ENCODE data around the gene SH3PXD2A.

SH3PXD2A gene

DNA sequence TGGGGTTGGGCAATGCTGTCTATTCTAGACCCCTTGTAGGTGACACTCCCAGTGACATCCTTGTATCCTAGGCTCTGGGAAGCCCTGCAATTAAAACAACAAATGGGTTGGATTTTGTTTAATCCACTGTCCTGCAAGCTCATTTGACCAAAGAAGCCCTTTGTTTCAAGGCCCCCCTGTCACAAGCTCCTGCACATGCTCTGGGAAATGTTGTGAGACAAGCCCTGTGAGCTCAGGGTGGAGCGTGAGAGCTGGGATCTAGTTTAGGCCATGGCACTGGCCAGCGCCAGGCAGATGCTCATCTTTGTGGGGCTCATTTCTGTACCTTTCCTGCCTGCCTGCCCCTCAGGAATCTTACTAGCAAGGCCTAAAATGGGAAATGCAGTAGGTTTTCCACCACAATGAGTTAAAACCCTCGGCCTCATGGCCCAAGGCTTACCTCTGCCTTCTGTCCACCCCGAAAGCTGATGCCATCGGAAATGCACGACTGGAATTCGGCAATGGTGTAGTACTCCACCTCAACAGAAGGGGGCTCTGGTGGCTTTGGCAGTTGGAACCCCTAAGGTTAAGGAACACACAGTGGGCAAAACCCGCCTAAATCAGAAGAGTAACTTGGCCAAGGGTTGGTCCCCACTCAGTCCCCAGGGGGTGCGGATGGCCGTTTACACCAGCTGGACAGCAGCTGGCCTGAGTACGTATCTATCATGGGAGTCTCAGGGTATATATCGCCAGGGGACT is 249.8 kb downstream of the SH3PXD2A start:
- DNase-seq (ENCODE audit: low read depth in 2 of 2): no peak

DNA sequence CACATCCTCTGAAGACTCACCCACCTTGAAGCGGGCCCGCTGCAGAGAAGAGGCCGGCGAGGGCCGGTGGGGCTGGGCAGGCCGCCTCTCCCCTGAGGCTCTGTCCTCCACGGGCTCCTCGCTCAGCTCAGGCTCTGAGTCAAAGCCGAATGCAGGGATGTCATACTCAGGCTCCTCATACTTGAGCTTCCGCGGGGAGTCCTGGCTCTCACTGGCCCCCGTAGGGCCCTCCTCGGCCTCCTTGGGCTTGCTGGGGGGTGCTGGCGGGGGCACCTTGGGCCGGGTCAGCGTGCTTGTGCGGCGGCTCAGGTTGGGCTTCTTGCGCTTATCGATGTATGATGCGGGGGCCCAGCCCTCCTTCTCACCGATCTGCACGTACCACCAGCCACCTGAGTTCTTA is 252.0 kb downstream of the SH3PXD2A start:
- DNase-seq (ENCODE audit: low read depth in 2 of 2): no peak

DNA sequence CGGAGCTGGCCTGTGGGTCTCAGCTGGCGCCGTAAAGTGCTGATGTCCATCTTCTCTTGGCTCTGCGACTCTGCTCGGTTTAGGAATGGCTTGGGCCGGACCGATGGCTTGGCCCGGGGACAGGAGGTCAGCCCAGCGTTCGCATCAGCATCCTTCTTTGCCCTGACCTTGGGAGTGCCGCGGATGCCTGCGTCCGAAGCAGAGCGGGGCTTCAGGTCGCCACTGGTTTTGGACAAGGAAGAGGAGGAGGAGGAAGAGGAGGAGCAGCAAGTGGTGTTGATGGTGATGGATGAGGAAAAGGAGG is 252.6 kb downstream of the SH3PXD2A start:
- DNase-seq (ENCODE audit: low read depth in 2 of 2): no peak

DNA sequence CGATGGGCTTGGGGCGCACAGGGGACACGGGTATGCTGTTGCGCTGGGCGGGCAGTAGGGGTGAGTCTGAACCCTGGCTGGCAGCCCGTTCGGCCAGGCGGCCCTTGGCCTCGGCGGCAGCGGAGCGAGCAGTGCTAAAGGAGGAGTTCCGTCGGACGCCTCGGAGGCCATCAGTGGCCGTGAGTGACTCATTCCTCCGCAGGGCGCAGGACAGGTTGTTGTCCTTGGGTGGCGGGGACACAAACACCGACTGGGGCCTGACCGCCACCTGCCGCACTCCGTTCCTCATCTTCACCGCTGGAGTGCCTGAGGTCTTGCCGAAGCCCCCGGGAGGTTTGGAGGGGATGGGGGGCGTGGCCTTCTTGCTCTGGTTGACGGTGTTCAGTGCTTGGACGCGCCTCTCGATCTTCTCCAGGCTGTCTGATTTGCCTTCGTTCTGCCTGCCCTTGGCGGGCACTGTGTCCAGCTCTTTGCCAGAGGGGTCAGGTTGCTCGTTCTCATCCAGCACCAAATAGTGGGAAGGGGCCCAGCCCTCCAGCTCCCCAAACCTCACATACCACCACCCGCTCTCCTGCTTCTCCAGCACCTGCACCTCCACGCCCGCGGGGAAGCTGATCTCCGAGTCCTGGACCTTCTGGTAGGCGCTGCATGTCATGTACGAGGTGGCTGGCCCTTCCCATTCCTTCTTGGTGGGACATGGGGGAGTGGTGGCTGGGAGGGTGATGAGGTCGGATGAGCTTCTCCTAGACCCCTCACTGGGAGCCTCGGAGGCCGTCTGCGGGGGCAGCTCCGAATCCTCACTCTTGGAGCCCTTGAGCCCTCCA is 253.1 kb downstream of the SH3PXD2A start:
- DNase-seq (ENCODE audit: low read depth in 2 of 2): no peak

DNA sequence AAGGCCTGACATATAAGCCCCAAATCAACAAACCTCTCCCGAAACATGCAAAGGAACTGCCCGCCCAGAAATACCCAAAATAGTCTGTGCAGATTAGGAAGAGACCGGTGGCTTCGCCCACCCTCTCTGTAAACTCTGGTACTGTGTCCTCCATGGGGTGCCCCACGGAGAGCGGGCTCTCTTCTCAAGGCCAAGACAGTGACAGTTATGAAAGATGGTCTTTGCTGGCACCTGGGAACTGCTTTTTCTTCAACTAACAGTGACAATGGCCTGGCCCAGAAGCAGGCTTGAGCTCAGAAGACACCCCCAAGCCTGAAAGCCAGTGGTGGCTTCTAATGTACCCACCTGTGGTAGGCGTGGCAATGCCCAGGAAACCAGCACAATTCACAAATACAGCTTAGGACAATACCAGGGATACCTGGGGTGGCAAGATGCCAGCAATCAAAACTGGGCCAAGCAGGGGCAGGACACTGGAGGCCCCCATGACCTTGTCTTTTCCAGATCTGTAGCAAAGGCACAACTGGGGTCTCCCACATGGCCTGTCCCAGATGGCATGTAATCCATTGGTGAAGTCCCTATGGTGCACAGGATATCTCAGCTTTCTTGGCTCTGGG is 254.3 kb downstream of the SH3PXD2A start:
- no peak for DNase-seq (ENCODE audit: low read depth in 2 of 2)

DNA sequence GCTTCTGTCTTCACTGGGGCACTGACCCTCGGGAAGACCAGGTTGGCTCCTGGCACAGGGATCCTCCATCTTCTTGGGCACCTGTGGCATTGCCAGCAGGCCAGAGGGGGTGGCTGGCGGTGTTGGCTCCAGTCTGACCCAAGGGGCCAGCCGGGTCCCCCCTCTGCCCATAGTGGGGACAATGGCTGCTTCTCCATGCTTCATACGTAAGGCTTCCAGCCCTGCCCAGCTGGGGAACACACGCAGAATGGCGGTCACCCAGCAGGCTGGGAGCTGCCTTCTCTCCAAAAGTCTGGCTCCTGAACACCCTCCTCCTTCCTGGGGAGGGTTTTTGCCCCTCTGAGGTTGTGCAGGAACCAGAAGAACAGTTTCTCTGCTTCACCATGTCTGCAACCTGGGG is 255.1 kb downstream of the SH3PXD2A start:
- DNase-seq (ENCODE audit: low read depth in 2 of 2): no peak

DNA sequence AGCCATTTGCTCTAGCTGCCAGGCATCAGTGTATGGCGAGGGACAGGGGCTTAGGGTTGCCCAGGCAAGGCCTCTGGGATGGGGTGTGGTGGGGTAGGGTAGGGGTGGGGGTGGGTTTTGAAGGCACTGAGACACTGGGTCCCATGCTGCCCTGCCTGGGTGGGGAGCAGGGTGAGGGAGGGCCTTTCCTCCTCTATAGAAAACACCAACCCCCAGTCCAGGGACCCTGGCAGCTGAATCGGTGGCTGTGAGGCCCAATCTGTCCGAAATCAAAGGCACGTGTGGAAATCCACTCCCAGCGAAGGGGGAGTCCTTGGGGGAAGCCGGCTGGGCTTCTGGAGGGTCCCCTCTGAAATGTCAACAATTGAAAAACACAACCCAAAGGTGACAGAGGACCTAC is 255.5 kb downstream of the SH3PXD2A start:
- no peak for DNase-seq (ENCODE audit: low read depth in 2 of 2)

DNA sequence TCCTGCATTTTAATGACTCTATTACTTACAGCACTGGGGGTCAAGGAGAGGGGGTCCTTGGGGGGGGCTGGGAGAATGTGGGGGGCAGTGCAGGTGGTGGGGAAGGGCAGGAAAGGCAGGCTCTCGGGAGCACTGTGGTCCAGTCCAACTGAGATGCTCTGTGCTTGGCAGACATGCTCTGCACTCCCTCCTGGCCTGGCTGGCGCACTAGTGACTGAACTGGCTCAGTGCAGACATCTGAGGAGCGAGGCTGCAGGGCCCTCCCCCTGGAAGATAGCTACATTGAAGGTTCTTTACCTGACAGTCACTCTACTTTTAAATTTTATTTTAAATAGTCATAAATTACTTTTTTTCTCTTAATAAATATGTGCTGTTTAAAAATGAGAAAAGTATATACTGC is 256.2 kb downstream of the SH3PXD2A start:
- DNase-seq (ENCODE audit: low read depth in 2 of 2): no peak

DNA sequence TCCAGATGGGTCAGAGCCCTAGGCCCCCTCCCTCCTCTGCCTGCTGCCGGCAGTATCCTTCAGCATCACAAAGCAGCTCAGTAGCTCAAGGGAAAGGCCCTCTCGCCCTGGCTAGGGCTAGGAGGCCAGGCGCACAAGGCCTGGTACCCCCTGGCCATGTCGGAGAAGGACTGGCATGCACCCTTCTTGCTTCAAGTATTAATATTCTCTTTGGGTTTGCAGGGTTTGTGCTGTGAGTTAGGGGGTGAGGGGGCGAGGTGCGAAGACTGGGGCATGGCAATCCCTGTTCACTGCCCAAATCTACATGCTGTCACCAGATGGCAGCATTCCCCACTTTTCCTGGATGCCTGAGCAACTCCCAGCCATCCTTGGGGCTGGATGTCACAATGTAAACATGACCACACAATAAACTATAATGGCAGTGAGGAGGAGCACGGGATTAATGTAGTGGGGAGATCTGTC is 256.7 kb downstream of the SH3PXD2A start:
- DNase-seq (ENCODE audit: low read depth in 2 of 2): peak; percentile 64 to 67

DNA sequence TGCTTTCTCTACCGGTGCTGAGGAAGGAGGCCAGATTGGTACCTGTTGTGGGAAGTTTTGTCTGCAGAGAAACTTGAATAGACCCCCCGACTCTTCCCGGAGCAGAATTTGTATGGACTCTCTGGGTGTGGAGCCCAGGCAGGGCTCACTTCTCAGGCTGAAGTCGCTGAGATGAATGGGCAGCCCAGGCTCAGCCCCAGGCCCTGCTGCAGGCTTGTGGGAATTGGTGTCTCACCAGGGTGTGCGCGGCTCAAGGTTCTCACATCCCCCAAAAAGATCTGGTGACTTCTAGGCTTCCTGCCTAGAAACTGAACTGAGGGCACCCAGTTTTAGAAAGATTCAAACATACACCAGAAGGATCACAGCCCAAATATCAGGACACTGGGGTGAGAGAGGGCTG is 258.4 kb downstream of the SH3PXD2A start:
- DNase-seq (ENCODE audit: low read depth in 2 of 2): no peak

DNA sequence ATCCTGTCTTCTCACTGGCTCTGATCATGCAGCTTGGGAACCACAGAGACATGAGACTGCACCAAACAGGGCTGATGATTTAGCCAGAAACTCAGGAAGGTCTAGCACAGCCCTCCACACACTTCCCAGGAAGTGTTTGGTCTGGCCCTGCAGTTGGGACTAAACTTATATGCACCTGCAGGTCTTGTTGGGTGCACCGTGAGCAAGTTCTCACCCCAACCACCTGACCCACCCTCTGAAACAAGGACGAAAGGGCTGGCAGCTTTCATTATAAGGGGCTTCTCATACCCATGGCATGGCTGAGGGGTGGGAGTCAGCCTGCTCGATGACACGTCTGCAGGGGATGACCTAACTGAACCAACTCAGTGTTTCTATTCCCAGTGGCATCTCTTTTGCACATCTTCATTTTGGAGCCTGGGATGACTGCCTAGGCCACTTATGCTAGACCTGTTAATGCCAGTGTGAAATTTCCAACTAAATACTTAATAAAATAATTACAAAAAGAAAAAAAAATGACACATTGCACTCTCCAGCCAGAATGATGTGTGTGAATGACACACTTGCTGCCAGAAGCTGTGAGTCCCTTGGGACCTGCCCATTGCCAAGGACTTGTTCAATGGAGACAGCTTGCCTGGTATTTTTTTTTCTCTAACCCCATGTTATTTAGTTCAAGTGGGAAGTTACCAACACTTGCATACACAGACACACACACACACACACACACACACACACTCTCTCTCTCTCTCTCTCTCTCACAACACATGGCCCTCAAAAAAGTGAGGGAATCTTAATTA is 259.2 kb downstream of the SH3PXD2A start:
- no peak for DNase-seq (ENCODE audit: low read depth in 2 of 2)

DNA sequence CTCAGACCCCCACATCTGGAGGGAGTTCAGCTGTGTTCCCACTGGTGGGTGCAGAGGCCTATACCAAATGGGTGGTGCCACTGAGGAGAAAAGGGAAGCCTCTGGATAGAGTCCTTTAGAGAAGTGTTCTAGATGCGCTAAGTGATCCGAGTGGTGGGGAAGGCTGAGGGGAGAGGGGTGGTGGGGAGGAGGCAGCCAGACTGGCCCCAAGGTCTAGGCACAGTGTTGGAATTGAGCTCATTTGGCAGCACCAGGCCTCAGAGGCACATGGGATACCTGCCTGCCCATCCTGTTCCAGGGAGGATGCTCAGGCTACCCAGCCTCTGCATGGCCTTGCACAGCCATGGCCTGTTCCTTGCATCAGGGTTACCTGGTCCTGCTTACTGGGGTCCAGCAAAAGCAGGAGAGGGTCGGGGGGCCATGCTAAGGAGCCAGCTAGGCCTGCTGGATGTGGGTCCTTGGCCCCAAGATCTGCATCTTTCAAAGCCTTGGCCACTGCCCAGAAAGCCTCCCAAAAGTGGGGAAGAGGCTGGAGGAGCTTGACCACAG is 262.3 kb downstream of the SH3PXD2A start:
- DNase-seq (ENCODE audit: low read depth in 2 of 2): no peak

DNA sequence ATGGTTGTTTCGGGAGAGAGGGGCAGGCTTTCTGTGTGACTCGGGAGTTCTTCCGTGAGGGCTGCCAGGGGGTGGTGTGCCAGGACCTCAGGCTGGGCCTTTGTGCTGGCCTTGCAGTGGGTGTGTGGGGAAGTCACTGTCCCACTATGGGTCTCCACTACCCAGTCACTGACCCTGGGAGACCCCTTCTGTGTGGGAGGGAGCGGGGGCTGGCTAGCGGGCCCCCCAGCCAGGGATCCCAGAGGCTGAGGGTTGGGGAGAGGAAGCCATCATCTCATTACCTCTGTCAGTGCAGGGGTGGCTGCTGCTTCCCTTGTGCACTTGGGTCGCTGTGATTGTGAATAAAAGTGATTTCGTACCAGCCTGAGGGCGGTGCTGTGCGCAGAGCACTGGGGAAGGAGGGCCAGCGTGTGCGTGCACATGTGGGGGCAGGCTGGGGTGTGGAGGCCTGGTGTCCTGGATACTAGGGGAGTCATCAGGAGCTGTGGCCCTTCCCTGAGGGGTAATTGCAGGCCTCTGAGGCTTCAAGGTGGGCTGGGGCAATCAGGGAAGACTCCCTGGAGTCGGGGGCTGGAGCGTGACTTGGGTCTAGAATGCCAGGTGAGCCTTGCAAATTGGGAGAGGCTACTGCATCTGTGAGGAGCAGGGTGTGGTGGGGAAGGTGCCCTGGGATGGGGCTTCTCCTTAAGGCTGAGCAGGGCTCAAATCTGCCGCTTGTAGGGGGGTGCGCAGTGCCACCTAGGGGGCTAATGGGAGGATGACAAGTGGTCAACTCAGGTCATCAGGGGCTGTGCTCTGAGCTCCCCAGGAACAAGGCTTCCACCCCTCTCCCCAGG is 263.0 kb downstream of the SH3PXD2A start:
- DNase-seq (ENCODE audit: low read depth in 2 of 2): no peak

DNA sequence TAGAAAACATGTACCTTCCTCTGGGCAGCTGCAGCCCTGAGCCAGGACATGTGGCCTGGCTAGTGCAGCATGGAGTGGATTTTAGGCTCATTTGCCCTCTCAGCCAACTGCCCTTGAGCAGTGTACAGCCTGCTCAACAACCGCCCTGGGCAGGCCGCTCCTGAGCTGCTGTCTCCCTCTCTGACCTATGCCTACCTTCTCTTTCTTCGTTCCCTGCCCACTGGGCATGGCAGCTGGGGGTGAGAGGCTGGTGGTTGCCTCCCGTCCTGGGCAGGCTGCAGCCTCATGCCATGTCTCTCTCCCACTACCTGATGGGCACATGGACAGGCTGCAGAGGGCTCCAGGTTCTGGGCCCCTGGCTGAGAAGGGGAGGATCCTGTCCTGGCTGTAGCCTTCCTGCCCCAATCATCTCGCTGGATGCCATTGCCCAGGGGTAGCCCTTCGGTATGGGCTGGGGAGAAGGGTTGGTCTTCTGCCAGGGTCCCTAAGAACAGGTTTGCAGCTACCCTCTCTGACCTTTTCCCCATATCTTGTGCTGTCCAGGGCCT is 264.6 kb downstream of the SH3PXD2A start:
- no peak for DNase-seq (ENCODE audit: low read depth in 2 of 2)

DNA sequence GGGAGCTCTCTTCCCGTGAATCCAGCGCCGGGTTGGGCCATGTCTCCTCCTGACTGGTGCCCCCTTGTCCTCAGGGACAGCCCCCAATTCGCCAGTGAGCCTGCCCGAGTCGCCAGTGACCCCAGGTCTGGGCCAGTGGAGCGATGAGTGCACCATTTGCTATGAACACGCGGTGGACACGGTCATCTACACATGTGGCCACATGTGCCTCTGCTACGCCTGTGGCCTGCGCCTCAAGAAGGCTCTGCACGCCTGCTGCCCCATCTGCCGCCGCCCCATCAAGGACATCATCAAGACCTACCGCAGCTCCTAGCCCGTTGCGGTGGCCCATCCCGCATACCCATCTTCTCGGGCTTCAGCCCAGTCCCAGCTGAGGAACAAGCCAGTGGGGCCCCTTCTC is 265.3 kb downstream of the SH3PXD2A start:
- DNase-seq (ENCODE audit: low read depth in 2 of 2): no peak

DNA sequence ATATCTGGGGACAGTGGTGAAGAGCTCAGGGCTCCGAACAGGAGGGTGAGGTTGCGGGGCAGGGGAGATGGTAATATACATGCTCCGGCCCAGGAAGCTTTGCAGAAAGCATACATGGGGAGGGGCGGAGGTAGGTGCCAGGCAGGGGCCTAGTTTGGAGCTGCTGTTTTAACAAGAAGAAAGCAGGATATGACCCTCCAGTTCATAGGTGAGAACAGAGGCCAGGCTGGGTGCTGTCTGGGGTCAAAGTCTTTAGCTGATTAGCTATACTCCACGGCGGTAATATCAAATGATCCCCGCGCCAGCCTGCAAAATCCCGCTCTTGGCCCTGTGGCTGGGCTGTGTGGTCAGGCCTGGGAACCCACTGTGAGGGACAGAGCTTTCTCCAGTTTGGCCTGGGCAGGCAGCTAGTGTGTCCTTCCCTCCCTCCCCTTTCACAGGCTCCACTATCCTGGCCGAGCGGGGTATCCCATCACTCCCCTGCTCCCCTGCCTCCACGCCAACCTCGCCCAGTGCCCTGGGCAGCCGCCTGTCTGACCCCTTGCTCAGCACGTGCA is 266.2 kb downstream of the SH3PXD2A start:
- DNase-seq (ENCODE audit: low read depth in 2 of 2): no peak

DNA sequence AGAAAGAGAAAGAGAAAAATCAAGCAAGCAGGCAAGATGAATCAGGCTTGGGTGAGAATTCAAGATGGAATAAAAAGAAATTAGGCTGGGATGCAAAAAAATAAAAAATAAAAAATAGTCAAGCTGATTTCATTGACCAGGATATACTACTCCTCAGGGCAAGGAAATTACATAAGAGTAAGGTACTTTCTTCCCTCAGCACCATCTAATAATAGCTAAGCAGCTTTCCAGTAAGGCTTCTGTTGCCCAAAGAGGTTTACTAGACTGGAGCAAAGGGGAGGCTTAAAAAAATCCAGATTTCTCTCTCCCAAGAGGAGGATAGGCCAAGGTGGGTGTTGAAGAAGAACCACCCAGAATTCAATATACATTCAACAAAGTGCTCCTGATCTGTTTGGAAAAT is 268.3 kb downstream of the SH3PXD2A start:
- DNase-seq (ENCODE audit: low read depth in 2 of 2): no peak

DNA sequence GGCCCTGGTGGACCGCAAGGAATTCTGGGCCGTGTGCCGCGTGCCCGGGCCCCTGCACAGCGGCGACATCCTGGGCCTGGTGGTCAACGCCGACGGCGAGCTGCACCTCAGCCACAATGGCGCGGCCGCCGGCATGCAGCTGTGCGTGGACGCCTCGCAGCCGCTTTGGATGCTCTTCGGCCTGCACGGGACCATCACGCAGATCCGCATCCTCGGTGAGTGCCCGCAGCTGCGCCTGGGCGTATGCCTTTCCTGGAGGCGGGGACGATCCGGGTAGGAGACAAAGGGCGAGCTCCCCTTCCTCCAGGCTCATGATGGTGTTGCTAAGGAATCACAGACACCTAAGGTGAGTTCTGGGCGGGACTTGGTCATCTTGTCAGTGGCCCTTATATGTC is 270.4 kb downstream of the SH3PXD2A start:
- no peak for DNase-seq (ENCODE audit: low read depth in 2 of 2)

DNA sequence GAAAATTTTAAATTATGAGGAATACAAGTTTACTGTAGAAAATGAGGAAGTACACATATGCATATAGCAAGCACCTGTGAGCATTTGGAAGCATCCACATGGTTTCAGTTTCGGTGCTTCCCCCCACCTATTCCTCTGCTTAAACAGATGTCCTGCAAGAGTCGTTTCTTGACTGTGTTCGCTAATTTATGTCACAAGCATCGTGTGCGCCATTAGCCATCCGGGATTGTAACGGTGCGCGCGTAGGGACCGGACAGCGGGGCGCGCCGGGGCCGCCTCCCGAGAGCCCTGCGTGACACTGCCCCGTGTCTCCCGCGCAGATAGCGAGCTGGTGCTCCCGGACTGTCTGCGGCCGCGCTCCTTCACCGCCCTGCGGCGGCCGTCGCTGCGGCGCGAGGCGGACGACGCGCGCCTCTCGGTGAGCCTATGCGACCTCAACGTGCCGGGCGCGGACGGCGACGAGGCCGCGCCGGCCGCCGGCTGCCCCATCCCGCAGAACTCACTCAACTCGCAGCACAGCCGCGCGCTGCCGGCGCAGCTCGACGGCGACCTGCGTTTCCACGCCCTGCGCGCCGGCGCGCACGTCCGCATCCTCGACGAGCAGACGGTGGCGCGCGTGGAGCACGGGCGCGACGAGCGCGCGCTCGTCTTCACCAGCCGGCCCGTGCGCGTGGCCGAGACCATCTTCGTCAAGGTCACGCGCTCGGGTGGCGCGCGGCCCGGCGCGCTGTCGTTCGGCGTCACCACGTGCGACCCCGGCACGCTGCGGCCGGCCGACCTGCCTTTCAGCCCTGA is 271.0 kb downstream of the SH3PXD2A start:
- DNase-seq (ENCODE audit: low read depth in 2 of 2): no peak

DNA sequence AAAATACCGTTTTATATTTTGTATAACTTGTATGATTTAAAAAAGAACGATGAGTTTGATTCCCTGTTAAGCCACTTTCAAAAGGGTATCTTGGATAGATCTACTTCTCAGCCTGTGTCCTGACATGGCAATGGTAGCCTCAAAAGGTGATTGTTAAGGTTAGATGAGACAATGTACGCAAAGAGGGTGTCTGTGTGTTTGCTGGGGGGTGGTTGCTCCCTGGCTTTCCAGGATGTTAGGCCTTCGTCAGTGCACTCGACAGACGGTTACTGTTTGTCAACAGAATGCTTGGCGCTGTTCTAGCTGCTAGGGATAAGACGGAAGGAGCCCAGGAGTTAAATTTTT is 271.5 kb downstream of the SH3PXD2A start:
- DNase-seq (ENCODE audit: low read depth in 2 of 2): no peak

Measured in fibroblast of skin of left quadriceps (primary cell).